Activated gamma-delta T cell treated with Interleukin-2 at 50 U/mL for 16 hours (primary cell): Measurements from ENCODE around the gene DUSP19.
A peak's percentile ranks its signal among the peaks of the same experiment; 100 is the strongest.
"Not testable (repeated sequence)": the region's sequence is repeated elsewhere in the genome, so short reads cannot be mapped to it uniquely, and the experiment has no call there.

Experiments used
- DNase-seq: peaks from one replicate; pipeline ENCODE4 v3.0.0-alpha.2; 2020

DUSP19 gene

GRCh38 chr2:183078464-183079138 lies at the start of gene DUSP19:
DUSP19 (plus strand) TSS chr2:183078747; CDS start chr2:183078934, 187 bp downstream.
- DNase-seq, result peak; percentile 67

DNA sequence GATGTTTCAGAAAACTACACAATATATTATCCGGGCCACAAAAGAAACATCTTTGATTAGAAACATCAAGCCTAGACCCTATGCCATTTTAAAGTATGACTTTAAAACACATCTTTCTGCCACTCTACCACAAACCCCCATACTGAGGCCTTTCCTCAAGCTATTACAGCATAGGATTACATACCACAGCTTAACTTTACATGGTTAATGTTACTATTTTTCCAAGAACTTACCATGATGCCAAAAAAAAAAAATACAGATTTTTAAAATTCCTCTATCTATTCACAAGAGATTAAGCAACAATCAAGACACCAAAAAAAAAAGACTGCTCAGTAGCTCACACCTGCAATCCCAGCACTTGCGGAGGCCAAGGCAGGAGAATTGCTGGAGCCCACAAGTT lies 49.3 kb upstream of the DUSP19 start:
- DNase-seq, result no peak

- DNase-seq, result no peak
These were observed 46.4 kb upstream of the DUSP19 start for GRCh38 chr2:183031911-183032794.

GRCh38 chr2:183033951-183034350 lies 44.6 kb upstream of the DUSP19 start:
- no peak for DNase-seq

- DNase-seq, result no peak
These were observed 43.7 kb upstream of the DUSP19 start for GRCh38 chr2:183034806-183035205.

DNA sequence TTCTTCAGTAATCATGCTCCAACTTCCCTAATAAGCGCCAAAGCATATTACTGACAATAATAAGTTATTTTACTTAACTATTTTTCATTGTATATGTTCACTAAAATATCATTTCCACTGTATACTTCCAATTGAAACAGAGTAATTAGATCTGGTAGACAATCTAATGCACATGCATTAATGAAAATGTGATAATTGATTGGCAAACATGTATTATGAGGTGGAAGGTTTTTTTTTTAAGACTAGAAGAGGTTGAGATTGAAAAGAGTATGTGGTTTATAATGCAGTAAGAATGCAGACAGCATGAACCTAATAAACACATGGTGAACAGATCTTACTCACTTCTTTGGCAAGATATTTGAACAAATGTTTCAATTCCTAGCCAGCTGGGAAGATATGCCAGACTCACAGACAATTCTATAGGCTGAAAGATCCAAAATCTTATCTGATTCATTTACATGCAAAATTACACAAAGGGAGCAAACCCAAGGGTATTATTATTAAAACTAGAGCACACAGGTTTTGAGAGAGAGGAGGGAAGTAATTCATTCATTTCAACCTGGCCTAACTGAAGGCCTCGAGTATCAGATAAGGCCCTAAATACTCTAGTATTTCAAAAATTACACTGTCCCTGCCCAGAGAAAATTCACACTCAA lies 43.1 kb upstream of the DUSP19 start:
- DNase-seq, result no peak

GRCh38 chr2:183035954-183036669 lies 42.4 kb upstream of the DUSP19 start:
- no peak for DNase-seq

- DNase-seq, result no peak
These were observed 41.4 kb upstream of the DUSP19 start for GRCh38 chr2:183037074-183037552.

- peak; percentile 42 for DNase-seq
These were observed 40.8 kb upstream of the DUSP19 start for GRCh38 chr2:183037553-183038340.

DNA sequence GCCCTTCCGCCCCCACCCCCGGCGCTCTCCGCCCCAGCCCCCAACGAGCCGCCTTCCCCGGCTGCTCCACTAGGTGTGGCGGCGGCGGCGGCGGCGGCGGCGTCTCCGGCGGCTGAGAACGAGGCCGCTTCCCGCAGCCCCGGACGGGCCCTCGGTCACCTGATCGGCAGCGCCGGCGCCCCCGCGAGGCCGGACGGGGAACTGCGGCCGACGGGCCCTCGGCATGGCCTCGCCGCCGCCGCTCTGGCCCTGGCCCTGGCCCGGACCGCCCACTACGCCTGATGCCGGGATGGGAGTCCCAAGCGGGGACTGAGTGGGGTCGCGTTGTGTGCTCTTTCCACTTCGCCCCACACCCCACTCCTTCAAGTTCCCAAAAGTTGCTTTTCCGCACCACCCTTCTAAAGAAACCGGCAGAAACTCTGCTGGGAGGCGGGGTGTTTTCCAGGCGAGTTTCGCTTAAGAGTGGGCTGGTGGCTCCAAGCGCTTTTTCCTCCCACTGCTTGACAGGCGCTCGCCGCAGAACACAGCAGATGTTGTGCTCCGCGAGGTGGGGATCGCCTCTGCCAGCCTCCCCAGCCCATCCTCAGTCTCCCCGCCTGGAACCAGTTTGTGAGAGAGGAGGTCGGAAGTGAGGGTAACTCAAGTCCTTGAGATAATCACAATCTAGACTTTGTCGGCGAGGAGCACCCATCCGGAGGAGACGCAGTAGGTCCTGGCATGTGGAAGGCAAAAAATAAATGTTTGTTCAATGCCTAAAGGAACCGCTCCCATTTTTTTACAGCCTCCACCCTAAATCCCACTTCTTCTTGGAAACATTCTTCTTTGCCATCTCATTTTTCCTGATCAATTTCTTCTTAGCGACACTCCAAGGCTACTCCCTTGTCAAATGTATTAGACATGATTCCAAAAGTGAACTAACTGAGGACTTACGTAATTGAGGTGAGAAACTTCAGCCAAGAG lies 39.9 kb upstream of the DUSP19 start, which contains the start of gene NCKAP1:
TSS of gene NCKAP1 (minus strand) at position 117 of the 960 bp plus-strand sequence. CDS start 358 bp downstream, outside the sequence.
- DNase-seq, result peak; percentile 76

DNA sequence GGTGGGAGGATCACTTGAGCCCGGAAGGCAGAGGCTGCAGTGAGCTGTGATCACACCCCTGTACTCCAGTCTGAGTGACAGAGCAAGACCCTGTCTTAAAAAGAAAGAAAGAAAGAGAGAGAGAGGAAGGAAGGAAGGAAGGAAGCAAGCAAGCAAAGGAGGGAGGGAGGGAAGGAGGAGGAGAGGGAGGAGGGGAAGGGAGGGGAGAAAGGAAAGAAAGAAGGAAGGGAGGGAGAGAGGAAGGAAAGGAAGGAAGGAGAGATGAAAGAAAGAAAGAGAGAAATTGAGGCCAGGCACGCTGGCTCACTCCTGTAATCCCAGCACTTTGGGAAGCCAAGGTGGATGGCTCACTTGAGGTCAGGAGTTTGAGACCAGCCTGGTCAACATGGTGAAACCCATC lies 37.9 kb upstream of the DUSP19 start:
- no peak for DNase-seq

DNA sequence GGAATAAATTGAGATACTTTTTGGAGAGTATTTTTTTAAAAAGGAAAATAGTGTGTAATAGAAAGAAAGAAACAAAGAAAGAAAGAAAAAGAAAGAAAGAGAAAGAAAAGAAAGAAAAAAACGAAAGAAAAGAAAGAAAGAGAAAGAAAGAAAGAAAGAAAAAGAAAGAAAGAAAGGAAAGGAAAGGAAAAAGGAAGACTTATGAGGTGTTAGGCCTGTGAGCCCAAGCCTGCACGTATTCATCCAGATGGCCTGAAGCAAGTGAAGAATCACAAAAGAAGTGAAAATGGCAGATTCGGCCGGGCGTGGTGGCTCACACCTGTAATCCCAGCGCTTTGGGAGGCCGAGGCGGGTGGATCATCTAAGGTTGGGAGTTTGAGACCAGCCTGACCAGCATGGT lies 35.0 kb upstream of the DUSP19 start:
- DNase-seq, result not testable (repeated sequence)

GRCh38 chr2:183047486-183048125 lies 30.9 kb upstream of the DUSP19 start:
- not testable (repeated sequence) for DNase-seq

- no peak for DNase-seq
These were observed 29.1 kb upstream of the DUSP19 start for GRCh38 chr2:183049420-183049819.

GRCh38 chr2:183057333-183057985 lies 21.1 kb upstream of the DUSP19 start:
- DNase-seq, result no peak

DNA sequence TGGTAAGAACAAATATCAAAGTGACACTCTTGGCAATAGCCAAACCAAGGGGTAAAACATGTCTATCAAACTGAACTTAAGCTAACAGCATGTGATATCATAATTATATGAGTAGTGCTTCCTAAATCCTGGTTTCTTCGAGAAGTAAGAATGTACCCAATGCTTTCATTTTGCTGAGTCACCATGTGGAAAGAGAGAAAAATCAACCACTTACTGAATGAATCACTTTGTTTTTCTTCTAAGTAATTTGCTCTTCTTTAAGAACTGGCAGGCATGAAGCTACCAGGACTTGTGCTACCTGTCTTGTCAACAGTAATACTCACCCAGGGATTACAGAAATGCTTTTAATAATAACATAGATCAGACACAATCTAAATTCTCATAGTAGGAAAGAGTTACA lies 19.0 kb upstream of the DUSP19 start:
- no peak for DNase-seq

- DNase-seq, result no peak
These were observed 17.8 kb upstream of the DUSP19 start for GRCh38 chr2:183060571-183061231.

DNA sequence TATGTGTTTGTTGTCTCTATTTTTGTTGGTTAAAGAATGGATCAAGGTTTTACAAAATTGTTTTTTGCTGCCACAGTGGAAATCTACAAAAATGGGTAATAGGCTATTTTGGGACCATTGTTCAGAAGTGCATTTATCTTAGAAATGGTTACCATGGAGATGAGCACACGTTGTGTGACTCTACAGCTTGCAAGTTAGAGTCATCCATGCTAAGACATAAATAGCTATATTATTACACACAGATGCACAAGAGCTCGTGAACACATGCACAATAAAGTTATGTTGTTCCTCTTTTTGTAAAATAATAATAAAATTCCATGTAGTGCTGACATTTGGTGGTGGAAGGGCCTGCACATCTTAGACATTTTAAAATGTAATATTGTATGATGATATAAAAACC lies 15.5 kb upstream of the DUSP19 start:
- no peak for DNase-seq

GRCh38 chr2:183068561-183068960 lies 10.0 kb upstream of the DUSP19 start:
- DNase-seq, result no peak
